Measurements from ENCODE around the gene IL12RB1.
"Not testable (repeated sequence)": the region's sequence is repeated elsewhere in the genome, so short reads cannot be mapped to it uniquely, and the experiment has no call there.

IL12RB1 gene

DNA sequence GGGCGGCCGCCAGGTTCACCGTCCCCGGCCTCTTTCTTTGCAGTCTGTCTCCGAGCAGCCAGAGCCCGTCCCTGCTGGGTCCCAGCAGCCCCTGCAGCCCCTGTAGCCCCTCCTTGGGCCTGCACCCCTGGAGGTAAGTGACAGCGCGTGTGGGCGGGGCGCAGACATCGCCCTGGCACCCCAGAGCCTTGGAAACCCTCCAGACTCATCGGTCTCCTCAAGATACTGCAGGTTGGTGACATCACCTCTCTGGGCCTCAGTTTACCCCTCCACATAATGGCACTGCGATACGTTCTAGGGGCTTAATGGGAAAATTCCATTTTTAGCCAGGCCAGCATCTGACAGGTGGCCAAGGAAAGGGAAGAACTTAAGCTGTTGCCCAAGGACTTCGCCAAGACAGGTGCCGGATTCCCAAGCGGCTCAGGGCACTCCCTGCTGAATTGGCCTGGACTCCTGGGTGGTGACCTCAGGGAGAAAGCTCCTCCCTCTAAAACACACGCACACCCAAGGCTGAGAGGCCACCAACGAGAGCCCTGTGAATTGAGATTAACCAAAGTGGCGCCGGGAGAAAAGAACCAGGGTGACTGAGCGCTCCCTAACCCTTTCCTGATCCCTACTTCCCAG is 24.0 kb upstream of the IL12RB1 start:
- no peak for DNase-seq (ENCODE audit: low spot score)

DNA sequence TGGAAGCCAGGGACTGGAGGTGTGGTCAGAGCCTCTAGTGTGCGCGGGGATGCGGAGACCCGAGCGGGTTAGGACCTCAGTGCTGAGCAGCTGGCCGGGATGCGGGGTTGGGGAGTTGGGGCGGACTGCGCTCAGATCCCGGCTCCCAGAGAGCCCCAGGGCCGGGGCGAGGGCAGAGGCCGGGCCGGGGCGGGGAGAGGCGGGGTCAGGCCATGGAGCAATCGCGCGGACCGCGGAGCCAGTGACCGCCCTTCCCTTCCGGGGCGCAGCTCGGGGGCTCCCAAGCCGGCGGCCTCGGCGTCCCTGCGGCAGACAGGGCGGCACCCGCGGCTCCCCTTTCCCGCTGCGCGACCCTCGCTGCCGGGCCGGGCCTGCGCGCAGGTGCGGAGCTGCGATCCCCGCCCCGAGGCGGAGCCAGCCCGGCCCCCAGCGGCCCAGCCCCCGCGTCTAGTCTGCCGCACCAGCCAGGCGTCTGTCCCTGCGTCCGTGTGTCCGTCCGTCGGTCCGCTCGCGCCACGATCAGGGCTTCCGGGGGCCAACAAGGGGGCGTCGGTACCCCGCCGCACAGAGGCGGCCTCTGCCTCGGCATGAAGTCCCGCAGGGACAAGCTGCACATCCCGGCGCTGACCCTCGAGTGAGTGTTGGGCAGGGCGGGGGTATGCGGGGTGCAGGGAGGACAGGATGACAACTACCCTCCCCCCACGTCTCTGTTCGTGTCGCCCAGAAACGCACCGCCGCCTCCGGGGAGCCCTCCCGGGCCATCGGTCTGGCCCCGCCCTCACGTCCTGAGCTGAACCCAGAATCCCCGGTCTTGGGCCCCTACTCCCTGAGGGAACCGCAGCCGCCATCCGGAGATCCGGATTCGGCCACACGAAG is 23.2 kb upstream of the IL12RB1 start:
- DNase-seq (ENCODE audit: low spot score) = no peak

DNA sequence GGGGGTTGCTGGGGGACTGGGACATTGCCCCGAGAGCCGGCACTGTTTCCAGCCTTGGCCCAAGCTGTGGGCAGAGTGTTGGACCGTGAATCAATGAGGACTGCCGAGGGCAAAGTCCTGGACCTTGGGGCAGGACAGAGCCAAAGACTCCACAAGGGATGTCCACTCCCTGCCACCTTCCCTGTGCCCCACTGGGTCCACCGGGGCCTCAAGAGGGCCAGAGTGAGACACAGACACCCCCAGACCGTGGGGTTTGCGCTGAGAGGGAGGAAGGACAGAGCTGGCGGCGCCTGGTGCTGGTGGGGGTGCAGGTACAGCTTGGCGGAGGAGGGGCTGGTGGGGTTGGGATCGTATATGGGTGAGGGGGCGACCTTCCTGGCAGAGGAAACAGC is 22.6 kb upstream of the IL12RB1 start:
- DNase-seq (ENCODE audit: low spot score) = no peak

DNA sequence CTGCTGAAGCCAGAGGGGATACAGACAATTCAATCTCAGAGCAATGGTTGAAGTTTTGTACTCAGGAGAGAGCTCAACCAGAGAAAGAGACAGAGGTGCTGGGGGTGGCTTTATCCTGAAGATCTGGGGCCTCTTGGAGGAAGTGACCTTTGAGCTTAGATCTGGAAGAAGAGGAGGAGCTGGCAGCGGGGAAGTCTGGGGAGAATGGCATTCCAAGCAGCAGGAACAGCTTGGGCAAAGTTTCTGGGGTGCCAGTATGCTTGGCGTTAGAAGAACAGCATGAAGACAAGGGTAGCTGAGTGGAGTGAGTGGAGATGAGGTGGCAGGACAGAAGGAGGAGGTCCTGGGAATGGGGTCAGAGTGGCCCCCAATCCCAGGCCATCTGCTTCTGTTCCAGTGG is 22.2 kb upstream of the IL12RB1 start:
- no peak for DNase-seq (ENCODE audit: low spot score)

DNA sequence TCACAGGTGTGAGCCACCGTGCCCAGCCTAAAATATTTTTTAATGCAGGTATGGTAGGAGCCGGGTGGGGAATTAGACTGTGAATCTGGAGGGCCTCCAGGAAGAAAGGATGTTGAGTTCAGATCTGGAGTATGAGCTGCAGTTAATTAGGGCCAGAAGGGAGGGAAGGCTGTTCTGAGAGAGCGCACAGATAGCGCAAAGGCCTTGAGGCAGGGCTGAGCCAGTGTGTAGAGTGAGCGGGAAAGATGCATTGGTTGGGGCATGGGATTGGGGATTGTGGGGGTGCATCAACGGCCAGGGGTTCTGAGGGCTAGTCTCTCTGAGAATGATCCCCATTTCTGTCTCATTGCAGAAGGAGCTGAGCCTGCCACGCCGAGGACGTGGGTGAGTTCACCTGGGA is 20.5 kb upstream of the IL12RB1 start:
- DNase-seq (ENCODE audit: low spot score) = no peak

DNA sequence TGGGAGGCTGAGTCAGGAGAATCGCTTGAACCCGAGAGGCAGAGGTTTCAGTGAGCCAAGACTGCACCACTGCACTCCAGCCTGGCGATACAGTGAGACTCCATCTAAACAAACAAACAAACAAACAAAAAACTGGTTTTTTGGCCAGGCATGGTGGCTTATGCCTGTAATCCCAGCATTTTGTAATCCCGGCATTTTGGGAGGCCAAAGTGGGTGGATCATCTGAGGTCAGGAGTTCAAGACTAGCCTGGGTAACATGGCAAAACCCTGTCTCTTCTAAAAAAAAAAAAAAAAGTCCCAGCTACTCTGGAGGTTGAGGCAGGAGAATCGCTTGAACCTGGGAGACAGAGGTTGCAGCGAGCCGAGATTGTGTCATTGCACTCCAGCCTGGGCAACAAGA is 18.5 kb upstream of the IL12RB1 start:
- not testable (repeated sequence) for DNase-seq (ENCODE audit: low spot score)

DNA sequence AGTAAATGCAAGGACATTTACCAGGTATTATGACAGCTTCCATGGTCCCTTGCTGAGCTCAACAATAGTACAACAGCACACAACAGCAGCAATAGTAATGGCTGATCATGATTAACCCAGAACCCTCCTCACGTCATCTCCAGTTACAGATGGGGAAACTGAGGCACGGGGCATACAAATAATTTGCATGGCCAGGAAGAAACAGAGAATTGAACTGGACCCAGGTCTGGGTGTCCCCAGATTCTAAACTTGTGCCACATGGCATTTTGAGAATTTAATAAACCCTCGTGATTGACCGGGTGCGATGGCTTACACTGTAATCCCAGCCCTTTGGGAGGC is 18.0 kb upstream of the IL12RB1 start:
- no peak for DNase-seq (ENCODE audit: low spot score)

DNA sequence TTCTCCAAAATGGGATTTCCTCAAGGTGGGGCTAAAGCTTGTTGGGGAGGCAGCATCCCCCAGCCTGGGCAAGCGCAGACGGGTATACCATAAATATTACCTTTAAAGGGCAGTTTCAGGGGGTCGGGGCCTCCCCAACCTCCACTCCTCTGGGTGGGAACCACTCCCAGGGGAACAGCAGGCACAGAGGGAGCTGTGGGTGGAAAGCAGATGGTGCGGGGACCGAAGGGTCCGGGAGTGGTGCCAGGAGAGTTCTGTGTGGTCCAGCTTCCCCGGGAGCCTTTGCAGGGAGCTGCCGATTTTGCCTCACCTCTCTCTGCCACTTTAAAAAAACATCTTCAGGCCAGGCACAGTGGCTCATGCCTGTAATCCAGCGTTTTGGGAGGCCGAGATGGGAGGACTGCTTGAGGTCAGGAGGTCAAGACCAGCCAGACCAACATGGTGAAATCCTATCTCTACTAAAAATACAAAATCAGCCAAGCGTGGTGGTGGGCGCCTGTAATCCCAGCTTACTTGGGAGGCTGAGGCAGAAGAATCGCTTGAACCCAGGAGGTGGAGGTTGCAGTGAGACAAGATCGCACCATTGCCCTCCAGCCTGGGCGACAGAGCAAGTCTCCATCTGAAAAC is 16.3 kb upstream of the IL12RB1 start:
- no peak for DNase-seq (ENCODE audit: low spot score)

DNA sequence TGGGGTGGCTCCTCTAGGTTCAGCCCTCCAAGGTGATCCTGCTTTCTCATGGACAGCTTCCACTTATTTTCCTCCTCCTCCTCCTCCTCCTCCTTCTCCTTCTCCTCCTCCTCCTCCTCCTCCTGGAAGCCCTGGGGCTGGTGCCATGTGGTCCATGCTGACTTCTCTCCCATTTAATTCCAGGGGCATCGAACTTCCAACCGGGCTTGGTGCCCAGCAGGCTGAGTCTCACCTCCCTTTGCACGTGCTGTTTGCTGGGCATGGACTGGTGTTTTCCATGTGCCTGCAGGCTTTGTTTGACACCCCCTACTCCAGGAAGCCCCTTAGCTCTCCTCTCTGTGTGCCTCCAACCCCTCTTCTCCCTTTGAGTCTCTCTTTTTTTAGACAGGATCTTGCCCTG is 14.5 kb upstream of the IL12RB1 start:
- DNase-seq (ENCODE audit: low spot score) = no peak

DNA sequence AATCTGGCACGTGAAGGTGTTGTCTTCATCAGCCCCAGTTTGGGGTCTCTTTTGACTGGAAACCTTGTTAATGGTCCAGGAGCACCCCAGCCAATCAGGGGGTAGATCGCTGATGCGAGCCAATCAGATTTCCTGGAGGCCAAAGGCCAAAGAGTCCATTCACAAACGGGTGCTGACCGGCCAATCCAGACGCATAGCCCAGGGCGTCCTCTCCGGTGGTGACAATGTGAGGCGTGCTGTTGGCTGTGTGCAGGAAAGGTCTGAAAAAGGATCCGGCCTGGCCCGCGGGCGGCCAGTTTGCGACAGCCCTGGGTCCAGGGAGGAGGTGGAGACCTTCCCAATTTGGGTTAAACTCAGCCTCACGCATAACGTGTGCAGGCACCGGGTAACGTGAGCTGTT is 14.0 kb upstream of the IL12RB1 start:
- DNase-seq (ENCODE audit: low spot score) = no peak

DNA sequence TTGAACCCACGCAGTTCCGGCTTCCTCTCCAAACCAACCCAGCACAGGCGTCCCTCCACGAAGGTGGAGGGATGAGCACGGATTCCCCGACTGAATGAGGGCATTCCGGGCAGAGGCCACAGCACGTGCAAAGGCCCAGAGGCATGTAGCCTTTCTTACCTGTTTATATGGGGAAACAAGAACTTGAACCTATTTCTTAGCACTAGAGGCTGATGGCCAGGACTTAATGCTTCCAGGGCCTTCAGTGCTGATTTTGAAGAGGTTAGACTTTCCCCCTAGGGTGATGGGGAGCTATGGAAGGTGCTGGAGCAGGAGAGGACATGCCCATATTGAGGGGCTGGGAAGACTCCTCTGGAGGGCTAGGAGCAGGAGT is 12.9 kb upstream of the IL12RB1 start:
- no peak for DNase-seq (ENCODE audit: low spot score)

DNA sequence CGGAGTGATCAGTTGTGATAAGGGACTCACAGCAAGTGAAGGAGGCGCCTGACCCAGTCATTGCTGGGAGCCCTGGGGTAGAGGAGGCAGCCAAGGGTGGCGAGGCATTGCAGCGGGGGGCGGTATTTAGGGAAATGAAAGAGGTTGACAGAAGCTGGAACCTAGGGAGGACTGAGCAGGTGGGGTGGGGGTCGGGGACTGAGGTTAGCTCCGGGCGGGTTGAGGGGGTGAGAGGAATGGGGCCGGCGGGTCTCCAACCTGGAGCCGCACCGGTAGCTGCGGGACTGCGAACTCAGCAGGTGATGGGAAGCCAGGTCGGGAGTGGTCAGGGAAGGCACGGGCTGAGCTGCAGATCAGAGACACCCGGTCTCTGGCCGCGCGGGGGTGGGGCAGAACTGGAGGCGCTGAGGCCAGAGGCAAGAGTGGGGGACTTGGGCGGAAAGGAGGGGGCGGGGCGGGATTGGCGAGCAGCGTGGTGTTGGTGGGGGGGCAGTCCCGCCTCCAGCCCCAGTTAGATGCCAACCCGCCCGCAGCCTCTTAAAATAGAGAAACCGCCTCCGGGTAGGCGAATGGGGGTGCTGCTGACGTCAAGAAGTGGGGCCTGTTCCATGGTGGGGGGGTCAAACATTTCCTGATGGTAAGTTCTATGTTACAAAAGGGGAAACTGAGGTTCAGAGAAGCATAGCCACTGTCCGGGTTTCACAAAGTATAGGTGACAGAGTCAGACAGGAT is 12.3 kb upstream of the IL12RB1 start:
- DNase-seq (ENCODE audit: low spot score) = no peak

DNA sequence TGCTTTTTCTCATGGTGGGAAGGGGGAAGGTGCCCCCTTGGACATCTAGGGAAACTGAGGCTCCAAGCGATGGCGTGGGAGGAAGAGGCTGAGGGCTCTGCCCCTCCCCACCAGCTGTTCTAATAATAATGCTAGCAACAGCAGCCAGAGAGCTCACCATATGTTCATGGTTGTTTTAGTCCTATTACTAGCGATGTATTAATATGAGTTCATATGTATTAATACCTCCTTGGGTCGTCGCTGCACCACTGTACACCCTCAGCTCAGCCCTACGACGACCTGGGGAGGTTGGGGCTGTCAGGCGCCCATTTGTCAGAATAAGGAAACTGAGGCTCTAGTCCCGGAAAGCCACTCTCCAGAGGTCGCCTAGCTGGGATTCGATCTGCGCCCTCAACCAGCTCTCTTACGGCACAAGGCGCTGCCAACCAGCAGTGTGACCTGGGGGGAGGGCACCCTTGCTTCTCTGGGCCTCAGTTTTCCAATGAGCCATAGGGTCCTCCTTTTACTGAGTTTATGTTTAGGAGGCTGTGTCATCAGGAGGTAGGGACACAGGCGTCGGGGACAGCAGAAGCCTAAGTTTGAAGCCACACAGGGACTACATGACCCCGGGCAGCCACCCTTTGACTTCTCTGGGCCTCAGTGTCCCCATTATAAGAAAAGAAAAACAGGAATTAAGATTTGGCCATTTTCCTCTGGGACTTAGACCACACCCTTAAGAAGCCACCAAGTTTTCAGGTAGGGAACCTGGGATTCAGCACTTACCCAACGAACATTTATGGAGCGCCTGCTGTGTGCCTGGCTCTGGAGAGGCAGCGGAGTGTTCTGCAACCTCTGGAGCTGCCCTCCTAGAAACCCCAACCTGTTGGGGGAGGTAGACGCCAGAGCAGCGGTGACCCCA is 11.5 kb upstream of the IL12RB1 start:
- DNase-seq (ENCODE audit: low spot score) = no peak

DNA sequence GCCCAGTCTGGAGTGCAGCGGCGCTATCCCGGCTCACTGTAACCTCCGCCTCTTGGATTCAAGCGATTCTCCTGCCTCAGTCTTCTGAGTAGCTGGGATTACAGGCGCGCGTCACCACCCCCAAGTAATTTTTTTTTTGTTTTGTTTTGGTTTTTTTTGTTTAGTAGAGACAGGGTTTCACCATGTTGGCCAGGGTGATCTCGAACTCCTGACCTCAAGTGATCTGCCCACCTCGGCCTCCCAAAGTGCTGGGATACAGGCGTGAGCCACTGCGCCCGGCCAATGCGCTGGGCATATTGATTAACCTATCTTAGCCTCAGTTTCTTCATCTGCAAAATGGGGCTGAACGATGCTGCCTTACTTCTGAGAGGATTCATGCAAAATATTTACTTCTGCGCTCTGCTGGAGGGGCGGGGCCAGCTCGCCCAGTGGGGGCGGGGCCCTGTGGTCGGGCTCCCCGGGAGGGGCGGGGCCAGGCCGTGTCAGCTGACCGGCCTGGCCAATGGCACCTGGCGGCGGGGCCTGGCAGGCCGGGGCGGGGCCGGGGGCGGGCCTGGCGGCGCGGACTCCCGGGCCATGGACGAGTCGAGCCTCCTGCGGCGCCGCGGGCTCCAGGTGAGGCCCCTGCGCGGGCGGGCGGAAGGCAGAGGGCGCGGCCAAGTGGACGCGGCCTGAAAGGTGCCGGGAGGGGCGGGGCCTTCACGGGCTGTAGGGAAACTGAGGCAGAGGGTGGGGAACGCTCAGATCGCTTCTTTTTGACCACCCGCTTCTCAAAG is 10.7 kb upstream of the IL12RB1 start, which contains the start of gene MAST3:
Gene MAST3 (plus strand): TSS at position 562 of the 776 bp plus-strand sequence. CDS start 15 bp downstream, at position 577.
- peak; percentile 94 for DNase-seq (ENCODE audit: low spot score)

DNA sequence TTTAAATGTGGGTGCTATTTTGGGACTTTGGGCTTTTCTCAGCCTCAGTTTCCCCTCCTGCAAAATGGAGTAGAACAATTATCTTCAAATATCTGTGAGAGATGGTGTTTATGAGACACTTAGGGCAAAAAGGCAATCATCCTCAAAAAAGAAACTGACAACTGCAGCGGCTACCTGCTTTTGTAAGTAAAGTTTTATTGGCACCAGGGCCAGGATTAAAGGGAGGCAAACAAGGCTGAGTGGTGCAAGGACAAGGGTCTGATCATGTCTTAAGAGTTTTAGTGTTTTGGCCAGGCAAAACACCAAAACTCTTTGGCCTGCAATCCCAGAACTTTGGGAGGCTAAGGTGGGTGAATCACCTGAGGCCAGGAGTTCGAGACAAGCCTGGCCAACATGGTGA is 9.5 kb upstream of the IL12RB1 start:
- no peak for DNase-seq (ENCODE audit: low spot score)

DNA sequence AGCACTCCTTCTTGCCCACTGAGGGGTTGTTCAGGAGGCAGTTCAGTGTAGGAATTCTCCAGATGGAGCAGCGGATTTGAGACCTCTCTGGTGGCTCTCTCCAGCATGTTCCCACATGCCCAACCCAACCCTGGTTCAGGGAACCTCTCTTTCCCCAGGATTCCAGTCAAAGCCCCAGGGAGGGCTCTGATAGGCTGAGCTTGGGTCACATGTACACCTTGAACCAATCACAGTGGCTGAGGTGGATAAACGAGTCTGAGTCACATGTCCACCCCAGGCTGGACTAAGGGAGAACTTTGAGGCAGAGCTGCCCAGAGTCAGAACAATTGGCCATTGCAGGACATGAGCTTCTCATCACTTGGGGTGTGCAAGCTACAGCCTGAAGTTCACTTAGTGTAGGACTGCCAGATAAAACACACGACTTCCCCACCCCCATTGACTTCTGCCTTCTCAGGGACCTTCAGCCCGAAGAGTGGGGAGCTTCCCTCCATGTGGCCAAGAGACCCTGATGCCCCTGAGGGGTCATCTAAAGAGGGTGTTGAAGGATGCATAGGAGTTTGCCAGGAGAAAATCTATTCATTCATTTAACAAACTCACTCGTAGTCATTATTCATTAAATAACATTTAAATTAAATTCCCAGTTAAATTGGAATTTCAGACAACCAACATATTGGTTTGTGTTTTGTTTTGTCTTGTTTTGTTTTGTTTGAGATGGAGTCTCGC is 6.9 kb upstream of the IL12RB1 start:
- no peak for DNase-seq (ENCODE audit: low spot score)

DNA sequence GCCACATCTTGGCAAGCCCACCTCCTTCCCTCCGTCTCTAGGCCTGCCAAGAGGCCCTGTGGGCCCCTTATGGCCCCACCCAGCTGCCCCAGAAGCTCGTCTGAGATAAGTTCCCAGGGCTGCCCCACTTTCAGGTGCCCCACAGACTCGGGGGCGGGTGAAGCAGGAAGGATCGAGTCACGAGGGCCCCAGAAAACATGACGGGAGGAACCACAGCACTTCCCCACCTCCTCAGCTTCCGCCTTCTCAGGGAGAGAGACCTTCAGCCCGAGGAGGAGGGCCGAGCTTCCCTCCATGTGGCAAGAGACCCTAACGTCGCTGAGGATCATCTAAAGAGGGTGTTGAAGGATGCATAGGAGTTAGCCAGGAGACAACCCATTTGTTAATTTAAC is 4.5 kb upstream of the IL12RB1 start:
- DNase-seq (ENCODE audit: low spot score) = peak; percentile 80

DNA sequence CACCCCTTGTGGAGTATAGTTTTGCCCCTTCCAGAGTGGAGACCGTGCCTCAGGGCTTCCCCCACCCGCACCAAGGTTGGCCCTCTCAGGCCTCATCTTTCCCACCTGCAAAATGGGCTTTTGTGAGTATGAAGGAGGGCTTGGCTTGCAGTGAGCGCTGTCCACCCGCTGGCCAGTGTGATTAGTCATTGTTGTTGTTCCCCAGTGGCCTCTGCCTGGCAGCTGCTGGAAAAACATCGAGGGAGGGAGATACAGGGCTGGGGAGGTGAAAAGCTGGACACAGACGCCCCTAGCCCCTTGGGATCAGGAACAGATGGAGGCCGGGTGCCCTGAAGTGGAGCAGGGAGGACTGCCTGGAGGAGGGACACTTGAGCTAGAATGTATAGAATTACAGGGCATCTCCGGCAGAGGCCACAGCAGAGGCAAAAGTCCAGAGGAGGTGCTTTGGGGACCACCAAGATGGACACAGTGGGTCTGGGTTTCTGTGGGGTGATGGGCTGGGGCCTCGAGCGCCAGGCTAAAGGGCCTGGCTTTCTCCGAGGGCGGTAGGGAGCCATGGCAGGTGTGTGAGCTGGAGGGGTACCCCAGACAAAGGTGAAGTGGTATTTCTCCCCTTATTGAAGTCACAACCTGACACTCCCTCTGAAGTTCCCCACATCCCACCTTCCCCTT is 3.9 kb upstream of the IL12RB1 start:
- DNase-seq (ENCODE audit: low spot score) = no peak

DNA sequence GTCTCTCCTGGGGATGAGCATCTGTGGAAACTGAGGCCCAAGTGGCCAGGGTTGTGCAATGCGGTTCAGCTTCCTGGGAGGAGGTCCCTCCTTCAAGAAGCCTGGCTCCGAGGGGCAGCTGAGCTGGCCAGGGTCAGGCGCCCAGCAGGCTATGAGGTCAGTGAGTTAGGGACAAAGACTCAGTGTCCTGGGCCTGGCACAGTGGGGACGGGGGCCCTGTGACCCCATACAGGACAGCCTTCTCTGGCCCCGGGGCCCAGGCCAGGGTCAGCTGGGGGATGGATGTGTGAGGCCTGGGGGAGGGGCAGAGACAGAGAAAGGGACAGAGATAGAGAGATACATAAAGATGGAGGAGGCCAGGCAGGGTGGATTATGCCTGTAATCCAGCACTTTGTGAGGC is 3.0 kb upstream of the IL12RB1 start:
- DNase-seq (ENCODE audit: low spot score) = no peak

All from CD4-positive, alpha-beta T cell treated with Interleukin-15 for 4 hours (primary cell).